Inflammatory macrophage (primary cell): ENCODE measurements around the gene IL2RA.
"Not testable (repeated sequence)": the region's sequence is repeated elsewhere in the genome, so short reads cannot be mapped to it uniquely, and the experiment has no call there.

Experiments
- DNase-seq, 2 donors: peaks; one replicate each; pipeline ENCODE4 v3.0.0-alpha.2; 2020 to 2022

Gene IL2RA

GRCh38 chr10:6056411-6057135 is 5.6 kb downstream of the IL2RA start:
- DNase-seq, result no peak

GRCh38 chr10:6055929-6056328 is 6.2 kb downstream of the IL2RA start:
- DNase-seq, result no peak

- DNase-seq, result no peak
These were observed 7.3 kb downstream of the IL2RA start for GRCh38 chr10:6054884-6055283.

- DNase-seq, result peak; percentile 54 to 69
These were observed 8.1 kb downstream of the IL2RA start for GRCh38 chr10:6053816-6054631.

- no peak for DNase-seq
These were observed 8.9 kb downstream of the IL2RA start for GRCh38 chr10:6053303-6053702.

GRCh38 chr10:6052247-6053221 is 9.6 kb downstream of the IL2RA start:
- DNase-seq, result peak; percentile 34 to 42

- DNase-seq, result peak in 1 of 2 donors; percentile 42
These were observed 11.2 kb downstream of the IL2RA start for GRCh38 chr10:6050801-6051445.

GRCh38 chr10:6049031-6049400 is 13.2 kb downstream of the IL2RA start:
- no peak for DNase-seq

GRCh38 chr10:6048281-6049030 is 13.7 kb downstream of the IL2RA start:
- DNase-seq, result no peak

- DNase-seq, result no peak
These were observed 14.3 kb downstream of the IL2RA start for GRCh38 chr10:6047847-6048246.

- no peak for DNase-seq
These were observed 15.2 kb downstream of the IL2RA start for GRCh38 chr10:6046773-6047611.

GRCh38 chr10:6045878-6046772 is 16.0 kb downstream of the IL2RA start:
- no peak for DNase-seq

GRCh38 chr10:6045314-6045848 is 16.8 kb downstream of the IL2RA start:
- DNase-seq, result no peak

- DNase-seq, result peak in 1 of 2 donors; percentile 37
These were observed 17.3 kb downstream of the IL2RA start for GRCh38 chr10:6044751-6045313.

- DNase-seq, result no peak
These were observed 18.1 kb downstream of the IL2RA start for GRCh38 chr10:6044060-6044459.

GRCh38 chr10:6043377-6043776 is 18.8 kb downstream of the IL2RA start:
- not testable (repeated sequence) for DNase-seq

- no peak for DNase-seq
These were observed 22.0 kb downstream of the IL2RA start for GRCh38 chr10:6040205-6040604.

- DNase-seq, result no peak
These were observed 22.5 kb downstream of the IL2RA start for GRCh38 chr10:6039711-6040110.
